NCI-H1105 (cell line): ENCODE data around the gene EGFL6.
"Not testable (repeated sequence)": the region's sequence is repeated elsewhere in the genome, so short reads cannot be mapped to it uniquely, and the experiment has no call there.

ENCODE experiments used
- DNase-seq: peaks from one replicate; lab custom pipeline; 2025; lab: John Stamatoyannopoulos, UW

EGFL6 gene

DNA sequence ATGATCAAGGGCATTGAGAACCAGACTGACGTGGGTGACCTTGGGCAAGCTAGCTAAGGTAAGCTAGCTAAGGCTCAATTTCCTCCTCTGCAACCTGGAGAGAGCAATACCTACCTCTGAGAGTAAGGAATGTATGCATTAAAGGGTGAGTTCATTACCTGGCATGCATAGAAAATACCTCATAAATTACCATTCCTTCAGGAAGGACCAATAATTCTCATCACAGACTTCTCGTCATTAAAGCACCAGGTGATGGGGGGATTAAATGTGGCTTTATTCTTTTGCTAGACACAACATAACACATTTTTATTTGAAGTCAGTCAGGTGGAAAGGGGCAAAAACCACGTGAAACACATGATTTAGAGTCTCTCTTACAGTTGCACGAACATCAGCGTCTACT, 21.5 kb downstream of the EGFL6 start:
- DNase-seq: no peak

DNA sequence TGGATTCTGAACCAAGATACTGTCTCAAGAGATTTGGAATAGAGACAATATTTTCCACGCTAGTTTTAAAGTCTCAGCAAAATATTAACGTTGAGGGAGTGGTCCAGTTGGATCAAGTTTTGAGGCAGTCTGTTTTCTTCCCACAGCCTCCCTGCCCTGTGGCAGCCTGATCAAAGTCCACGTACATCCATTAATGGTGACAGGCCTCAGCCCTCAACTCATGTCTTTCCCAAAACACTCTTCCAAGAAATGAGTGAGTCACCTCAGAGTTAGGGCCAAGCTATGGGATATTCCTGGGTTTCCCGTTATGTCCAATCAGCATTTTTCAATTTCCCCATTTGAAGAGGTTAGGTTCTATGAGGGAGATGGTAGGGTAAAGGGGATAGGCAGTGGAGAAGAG, 28.5 kb downstream of the EGFL6 start:
- DNase-seq: no peak

DNA sequence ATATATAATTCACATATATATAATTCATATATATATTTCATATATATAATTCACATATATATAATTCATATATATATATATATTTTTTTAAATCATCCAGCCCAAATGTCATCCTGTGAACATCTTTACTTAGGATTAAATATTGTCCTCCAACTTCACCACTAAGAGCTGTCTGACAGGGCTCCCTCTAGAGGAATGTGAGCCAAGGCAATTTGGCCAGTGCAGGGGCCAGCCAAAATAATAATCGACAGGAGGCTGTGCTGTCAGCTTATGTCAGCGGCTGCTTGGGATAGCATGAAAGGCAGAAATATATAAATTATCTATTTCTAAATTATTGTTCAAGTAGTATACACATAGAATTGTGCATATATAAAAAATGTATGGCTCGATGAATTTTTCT, 29.5 kb downstream of the EGFL6 start:
- no peak for DNase-seq

DNA sequence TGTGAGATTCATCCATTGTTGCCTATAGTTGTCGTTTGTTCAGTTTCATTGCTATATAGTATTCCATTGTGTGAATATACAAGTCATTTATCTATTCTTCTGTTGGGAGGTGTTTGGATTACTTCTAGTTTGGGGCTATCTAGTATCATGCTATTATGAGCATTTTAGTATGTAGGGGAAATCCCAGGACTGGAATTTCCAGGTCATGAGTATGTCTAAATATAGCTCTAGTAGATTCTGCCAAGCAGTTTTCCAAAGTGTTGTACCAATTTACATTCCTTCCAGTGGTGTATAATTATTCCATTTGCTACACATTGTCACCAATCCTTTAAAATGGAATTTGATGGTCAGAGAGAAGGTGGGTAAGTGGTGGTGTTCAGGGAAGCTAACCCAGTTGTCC, 30.1 kb downstream of the EGFL6 start:
- no peak for DNase-seq

DNA sequence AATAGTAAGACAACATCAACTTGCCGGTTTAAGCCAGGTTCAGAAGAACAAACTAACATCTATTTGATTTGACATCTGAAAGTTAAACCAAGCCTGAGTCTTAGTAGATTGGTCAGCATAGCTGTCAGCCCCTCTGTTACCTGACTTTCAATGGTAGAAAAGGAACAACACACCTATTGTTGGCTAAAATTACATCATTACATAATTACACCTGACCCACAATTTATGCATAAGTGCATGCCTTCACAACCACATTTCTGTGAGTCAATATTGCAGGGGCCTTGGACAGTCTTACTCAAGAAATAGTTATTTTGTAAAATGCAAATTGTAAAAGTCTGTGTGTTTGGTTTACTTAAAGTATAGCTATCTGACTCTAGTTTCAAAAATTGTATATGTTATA, 36.2 kb downstream of the EGFL6 start:
- no peak for DNase-seq

DNA sequence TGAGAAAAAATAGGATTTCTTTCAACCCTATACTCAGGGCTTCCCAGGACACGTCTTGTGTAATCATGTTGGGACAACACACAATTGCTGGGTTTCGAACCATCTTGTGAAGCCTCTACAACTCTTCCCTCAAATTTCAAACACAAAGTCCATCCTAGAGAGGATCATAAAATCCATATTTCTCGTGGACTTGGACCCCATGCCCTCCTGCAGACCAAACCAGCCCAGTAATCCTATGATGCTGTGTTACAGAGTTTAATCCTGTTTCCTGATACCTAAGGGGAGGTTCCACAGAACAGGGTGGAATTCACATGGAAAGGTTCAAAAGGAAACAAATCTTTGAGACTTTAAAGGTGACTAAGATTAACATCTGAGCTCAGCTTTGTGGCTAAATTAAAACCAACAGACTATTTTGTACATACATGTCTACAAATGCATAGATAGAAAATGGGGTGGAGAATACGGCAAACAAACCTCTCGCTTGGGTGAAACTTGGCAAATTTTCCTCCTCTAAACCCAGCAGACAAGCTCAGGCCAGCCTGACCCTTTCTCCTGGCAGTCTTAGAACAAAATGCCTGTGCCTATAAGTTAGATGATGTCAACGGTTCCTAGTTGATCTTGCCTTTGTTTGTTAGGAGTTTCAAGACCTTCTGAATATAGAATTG, 38.1 kb downstream of the EGFL6 start:
- no peak for DNase-seq

DNA sequence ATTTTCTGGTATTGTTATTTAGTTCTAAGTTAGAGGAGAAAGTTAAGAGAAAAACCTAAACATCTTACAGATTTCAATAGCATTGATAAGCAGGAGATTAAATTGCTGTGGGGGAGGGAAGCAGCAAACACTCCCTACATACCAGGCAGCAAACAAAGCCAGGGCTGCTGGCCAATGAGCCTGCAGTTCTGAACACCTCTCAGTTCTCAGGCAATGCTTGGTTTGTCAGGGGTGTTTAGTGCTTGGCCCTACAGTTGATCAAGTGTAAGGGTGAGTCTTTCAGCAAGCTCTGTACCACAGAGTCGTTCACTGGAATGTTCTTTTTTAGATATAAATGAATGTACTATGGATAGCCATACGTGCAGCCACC, 38.6 kb downstream of the EGFL6 start:
- DNase-seq: no peak

DNA sequence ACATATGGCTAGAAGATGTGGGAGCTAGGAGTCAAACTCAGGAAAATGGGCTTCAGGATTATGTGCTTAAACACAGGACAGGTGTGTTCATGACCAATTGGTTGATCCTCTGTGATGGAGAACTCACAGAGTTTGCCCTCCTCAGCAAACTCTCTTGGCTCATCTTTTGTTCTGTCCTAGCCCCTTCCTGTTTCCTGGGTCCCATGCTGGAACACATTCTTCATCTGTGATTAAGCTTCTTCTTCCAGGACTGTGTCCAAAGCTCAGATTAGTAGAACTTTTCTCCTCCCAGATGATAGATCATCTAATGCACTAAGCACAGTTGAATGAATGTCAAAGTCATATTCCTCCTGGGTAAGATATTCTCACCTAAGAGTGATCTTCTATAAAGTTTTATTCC, 44.8 kb downstream of the EGFL6 start:
- DNase-seq: no peak

DNA sequence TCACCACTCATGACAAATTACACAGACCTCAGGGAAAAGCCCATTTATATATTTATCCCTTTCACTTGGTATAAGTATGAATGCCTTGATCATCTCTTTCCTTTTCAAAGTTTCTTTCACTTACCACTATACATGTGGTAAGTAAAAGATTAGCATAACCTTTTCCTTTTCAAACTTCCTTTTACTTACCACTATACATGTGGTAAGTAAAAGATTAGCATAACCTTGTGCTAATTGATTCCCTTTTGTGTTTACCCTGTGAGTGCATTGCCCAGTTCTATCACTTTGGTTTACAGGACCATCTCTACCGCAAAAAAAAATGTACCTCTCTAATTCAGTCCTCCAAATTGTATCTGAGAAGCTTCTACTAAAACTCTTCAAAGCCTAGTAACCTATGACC, 50.8 kb downstream of the EGFL6 start:
- DNase-seq: no peak

DNA sequence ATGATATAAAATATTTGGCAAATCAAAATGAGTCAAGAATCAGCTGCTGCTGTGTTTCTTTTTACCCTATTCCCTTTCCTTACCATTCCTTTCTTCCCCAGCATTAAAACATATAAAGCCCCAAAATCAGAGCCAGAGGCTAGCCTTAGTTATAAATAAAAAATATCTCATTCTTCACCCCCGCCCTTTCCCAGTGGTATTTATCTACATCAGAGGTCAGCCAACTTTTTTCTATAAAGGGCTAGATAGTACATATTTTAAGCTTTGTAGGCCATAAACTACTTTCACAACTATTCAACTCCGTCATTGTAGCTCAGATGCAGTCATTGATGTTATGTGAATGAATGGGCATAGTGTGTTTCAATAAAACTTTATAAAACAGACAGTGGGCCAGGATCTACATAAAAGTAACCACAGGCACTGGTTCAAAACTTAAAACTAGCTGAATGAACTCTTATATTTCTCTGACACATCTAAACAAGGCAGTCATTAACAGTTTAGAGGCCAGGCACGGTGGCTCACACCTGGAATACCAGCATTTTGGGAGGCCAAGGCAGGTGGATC, 53.1 kb downstream of the EGFL6 start:
- no peak for DNase-seq

DNA sequence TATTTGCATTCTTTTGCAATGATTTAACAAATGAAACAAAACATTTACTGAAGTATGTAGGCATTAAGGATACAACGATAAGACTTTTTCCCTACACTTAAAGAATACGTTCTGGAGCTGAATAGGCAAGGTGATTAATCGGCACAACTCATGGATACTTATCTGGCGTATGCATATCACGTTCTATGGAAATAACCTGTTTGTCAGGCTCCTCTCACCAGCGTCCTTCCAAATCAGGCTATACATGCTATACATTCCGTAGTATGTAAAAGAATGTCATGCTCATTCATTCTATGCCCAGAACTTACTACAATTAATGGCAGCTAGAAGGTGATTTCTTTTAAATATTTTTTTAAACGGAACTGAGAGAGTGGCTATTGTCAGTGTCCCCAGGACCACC, 57.9 kb downstream of the EGFL6 start:
- DNase-seq: no peak

DNA sequence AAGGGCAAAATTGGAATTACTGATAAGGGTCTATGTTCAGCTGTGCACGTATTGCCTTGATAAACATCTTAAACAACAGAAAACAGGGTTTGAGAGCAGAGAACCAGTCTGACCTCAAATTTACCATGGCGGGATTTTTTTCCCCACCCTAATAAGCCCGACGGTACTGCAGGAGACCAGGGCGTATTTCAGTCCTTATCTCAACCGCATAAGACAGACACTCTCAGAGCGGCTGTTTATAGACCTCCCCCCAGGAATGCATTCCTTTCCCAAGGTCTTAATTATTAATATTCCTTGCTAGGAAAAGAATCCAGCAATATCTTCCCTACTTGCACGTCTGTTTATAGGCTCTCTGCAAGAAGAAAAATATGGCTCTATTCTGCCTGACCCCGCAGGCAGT, 67.8 kb downstream of the EGFL6 start:
- DNase-seq: not testable (repeated sequence)

DNA sequence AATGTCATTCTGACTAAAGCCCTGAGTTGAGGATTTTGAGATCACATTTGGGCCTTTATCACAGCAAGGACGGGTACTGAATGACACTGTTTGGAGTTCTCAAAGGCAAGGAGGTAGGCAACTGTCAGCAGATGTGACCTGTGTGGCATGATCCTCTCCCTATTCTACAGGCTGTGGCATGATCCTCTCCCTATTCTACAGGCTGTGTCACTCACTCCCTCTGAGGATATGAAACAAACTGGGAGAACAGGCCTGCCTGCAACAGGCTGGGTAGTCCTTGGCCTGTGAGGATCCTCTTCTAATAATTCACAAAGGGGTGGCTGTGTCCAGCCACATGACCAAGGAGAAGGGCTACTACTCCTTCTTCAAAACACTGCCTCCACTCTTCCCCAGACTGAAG, 68.6 kb downstream of the EGFL6 start:
- no peak for DNase-seq

DNA sequence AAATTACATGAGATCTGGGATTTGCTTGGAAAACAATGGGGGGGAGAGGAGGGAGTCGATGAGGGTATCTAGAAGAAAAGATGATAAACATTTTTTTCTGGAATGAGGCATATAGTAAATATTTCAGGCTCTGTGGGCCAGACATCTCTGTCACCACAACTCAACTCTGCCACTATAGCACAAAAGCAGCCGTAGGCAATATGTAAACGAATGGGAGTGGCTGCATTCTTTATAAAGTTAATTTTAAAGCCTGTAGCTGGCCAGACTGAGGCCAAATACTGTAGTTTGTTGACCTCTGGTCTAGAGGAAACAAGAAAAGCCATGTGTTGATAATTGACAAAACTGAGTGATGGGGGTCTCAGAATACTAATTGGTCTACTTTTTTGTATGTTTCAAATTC, 69.4 kb downstream of the EGFL6 start:
- no peak for DNase-seq

DNA sequence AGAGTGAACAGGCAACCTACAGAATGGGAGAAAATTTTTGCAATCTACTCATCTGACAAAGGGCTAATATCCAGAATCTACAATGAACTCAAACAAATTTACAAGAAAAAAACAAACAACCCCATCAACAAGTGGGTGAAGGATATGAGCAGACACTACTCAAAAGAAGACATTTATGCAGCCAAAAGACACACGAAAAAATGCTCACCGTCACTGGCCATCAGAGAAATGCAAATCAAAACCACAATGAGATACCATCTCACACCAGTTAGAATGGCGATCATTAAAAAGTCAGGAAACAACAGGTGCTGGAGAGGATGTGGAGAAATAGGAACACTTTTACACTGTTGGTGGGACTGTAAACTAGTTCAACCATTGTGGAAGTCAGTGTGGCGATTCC, 72.3 kb downstream of the EGFL6 start:
- DNase-seq: not testable (repeated sequence)

DNA sequence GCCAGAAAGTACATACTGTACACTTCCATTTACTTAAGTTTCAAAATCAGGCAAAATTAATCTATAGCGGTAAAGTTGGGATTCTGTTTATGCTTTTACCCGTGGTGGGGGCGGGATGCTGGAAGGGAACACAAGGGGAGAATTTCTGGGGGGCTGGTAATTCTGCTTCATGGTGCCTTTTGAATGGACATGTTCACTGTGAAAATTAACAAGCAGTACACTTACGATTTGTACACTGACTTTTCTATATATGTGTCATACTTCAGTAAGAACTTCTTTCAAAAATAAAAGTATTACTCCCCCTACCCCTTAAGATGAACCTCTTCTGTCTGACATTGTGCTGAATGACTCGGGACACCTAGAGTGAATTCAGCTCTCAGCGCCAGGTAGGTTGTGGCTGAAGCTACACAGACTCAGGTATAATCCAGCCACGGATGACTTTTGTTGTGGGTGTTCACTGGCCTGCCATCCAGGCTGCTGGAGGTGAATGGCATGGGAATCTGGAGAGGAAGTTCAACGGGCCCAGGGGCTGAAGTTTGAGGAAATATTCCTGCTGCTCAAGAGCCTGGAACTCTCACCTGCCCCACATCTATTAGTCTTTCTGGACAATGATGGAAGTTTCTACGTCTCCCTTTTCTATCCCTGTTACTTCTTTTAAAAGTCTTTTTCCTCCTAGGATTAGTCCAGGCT, 76.2 kb downstream of the EGFL6 start:
- DNase-seq: no peak

DNA sequence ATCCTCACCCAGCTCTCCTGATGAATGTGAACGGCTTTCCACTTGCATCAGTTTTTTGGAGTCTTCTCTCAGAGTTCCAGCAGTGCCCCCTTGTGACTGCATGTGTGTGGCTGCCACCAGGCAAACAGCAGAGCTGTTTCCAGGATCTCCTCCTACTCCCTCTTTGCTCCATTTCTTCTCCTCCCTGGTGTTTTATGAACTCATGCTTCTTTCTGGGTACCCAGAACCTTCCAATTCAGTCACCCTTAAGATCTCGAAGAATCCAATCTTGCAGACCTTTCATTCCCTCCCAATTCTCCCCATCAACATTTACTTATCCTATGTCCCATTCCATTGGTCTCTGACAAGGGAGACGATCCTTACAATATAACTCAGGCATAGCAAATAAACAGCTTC, 76.8 kb downstream of the EGFL6 start:
- DNase-seq: peak; percentile 28

DNA sequence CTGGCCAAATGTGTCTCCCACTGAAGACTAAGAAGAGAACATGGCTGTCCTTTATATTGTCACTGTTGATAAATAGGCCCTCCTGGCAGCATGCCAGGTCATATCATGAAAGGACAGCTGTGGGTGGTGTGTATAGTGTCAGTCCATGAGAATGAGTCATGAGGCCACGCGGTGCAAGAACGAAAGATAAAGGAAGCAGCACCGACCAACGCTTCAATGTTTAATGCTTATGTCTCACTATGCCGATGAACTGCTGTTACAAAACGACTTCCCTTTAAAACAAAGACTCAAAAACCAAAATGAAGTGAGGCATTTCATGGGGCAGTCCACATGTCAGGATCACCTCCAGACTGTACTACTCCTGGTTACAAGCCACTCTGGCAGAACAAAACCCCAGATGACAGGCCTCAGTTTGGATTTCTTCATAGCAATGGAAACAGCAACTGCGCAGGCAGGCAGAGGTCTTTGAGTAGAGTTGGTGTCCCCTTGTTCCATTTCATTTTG, 78.4 kb downstream of the EGFL6 start:
- DNase-seq: no peak

DNA sequence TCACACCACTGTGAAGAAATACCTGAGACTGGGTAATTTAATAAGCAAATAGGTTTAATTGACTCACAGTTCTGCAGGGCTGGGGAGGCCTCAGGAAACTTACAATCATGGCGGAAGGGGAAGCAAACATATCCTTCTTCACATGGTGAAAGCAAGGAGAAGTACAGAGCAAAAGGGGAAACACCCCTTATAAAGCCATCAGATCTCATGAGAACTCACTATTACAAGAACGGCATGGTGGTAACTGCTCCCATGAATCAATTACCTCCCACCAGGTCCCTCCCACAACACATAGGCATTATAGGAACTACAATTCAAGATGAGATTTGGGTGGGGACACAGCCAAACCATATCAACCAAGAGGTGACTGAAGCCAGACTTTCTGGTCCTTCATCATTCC, 78.9 kb downstream of the EGFL6 start:
- DNase-seq: not testable (repeated sequence)

DNA sequence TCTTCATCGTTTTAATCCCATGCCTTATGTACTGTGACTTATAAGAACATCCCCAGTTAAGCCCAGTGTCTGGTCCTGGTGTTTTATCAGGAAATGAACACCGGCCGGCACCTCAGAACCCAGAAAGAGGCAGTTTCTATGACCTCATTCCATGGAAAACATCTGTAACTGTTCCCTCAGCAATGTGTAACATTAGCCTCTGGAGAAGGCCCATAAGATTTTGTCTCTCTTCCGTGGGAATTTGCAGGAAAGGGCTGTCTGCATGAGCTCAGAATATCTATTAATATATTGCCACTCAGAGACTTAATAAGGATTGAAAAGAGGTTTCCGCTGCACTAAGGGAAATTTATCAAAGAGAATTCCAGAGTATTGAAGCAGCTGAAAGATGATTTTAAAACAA, 80.4 kb downstream of the EGFL6 start:
- no peak for DNase-seq

DNA sequence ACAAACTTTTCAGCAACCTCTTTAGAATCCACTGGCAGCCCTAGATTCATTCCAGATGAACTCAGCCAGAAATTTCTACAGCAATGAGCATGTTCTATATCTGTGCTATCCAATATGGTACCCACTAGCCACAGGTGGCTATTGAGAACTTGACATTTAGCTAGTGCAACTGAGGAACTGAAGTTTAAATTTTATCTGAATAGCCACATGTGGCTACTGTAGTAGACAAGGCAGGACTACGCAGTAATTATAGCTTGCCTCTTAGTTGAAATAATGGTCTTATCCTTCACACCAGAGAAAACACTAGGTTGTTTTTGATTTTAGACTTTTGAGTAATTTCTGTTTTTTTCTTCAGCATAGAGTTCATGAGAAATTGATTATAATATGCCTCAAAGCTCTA, 80.9 kb downstream of the EGFL6 start:
- no peak for DNase-seq

DNA sequence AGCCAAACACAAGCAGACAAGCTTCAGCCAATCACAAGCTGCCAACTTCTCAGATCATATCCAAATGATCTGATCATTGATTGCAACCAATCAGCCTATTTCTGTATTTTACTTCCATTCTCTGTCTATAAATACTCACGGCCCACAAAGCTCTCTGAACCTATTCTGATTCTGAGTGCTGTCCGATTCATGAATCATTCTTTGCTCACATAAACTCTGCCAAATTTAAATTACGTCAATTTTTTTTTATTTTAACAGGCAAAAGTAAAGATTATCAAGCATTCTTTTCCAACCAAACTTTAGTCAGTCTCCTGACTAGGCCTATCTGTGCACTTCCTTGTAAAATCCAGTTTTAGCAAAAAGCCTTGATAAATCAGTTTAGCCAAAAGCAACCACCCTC, 81.7 kb downstream of the EGFL6 start:
- DNase-seq: no peak

DNA sequence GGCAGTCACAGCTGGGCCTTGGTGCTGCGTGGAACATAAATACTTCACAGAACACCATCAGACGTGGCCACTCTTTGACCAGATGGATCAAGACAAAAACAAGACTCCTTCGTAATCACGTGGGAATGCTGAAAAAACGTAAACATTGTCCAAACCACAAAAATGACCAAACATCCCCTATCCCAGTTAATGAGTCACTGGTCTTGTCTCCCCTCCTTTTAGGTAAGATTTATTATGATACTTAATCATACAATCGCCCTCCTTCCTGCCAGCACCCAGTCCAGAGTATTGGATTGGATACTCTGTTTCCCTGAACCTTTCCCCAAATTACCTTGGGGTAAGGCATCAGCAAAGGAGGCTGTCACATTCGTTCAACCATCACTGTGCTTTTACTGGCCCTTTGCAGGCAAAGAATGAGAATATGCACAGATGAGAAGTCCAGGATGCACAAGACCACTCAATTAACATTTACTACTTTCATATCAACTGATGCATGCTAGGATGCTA, 82.9 kb downstream of the EGFL6 start:
- no peak for DNase-seq
